IMR-90 (cell line): Measurements from ENCODE around the gene MAP2K2. TPM values are rescaled to one million over a fixed set of nuclear protein-coding genes. Genes with fewer than 3 reads are reported as not detected.

ENCODE experiments used
- ATAC-seq: fragments of 200-7000 bp; cut with Tn5 transposase; 2 replicates; pipeline ENCODE4 v1.9.1; 2020; ENCODE audit warnings: low read depth, mild to moderate bottlenecking, moderate library complexity
- BruUV-seq: library from RNA; stranded (reverse); fragments of 400-500 nt; replicated peaks from 2 replicates; lab custom pipeline; 2021; lab: Mats Ljungman, UMichigan
- CTCF ChIA-PET: fragments of 300-600 bp; formaldehyde crosslinking; extraction: SDS; loops from one replicate; lab custom pipeline; 2021; ENCODE audit warnings: antibody characterized with exemption; lab: Yijun Ruan, JAX
- POLR2A ChIA-PET: fragments of 300-600 bp; sonication (Branson Sonifier 250); formaldehyde crosslinking; loops from one replicate; lab custom pipeline; 2022; ENCODE audit warnings: antibody characterized with exemption; ENCODE audit not compliant: unreplicated experiment; lab: Charles Lee
- DNase-seq: peaks from one replicate; pipeline ENCODE4 v3.0.0; 2013
- H2AFZ ChIP-seq: replicated peaks from 2 replicates; pipeline ENCODE3; 2013; ENCODE audit warnings: low read length, mild to moderate bottlenecking; ENCODE audit not compliant: poor library complexity
- H2AK5ac ChIP-seq: 2 replicates; pipeline ENCODE4 v1.6.1; 2013; ENCODE audit warnings: low read depth, low read length, inconsistent platforms
- H2AK9ac ChIP-seq: replicated peaks from 2 replicates; pipeline ENCODE3; 2013; ENCODE audit warnings: mild to moderate bottlenecking, low read depth, low read length, moderate library complexity; ENCODE audit not compliant: poor library complexity
- H2BK120ac ChIP-seq: 2 replicates; pipeline ENCODE4 v1.6.1; 2013; ENCODE audit warnings: low read depth, low read length, inconsistent platforms
- H2BK15ac ChIP-seq: 3 replicates; pipeline ENCODE4 v1.6.1; 2013; ENCODE audit warnings: low read depth, low read length, inconsistent platforms
- H2BK20ac ChIP-seq: 2 replicates; pipeline ENCODE4 v1.6.1; 2013; ENCODE audit warnings: low read depth, mild to moderate bottlenecking, inconsistent platforms, low read length, moderate library complexity
- H2BK5ac ChIP-seq: 2 replicates; pipeline ENCODE4 v1.6.1; 2013; ENCODE audit warnings: mild to moderate bottlenecking, low read depth, low read length, inconsistent platforms; ENCODE audit not compliant: poor library complexity, severe bottlenecking
- H3K14ac ChIP-seq: replicated peaks from 2 replicates; pipeline ENCODE4 v1.6.1; 2013; ENCODE audit warnings: low read depth, low read length, inconsistent platforms
- H3K18ac ChIP-seq: 2 replicates; pipeline ENCODE4 v1.6.1; 2013; ENCODE audit warnings: low read depth, low read length, control low read depth
- H3K23ac ChIP-seq: 2 replicates; pipeline ENCODE4 v1.6.1; 2013; ENCODE audit warnings: low read depth, low read length, inconsistent platforms
- H3K27ac ChIP-seq: 2 replicates; pipeline ENCODE4 v1.5.1; 2013; ENCODE audit warnings: mild to moderate bottlenecking, control low read depth, low read length; ENCODE audit not compliant: insufficient read depth
- H3K27me3 ChIP-seq: 2 replicates; pipeline ENCODE4 v1.6.1; 2013; ENCODE audit warnings: low read length; ENCODE audit not compliant: control insufficient read depth, insufficient read depth
- H3K36me3 ChIP-seq: 2 replicates; pipeline ENCODE4 v1.6.1; 2013; ENCODE audit warnings: low read length, mixed read lengths; ENCODE audit not compliant: control insufficient read depth, insufficient read depth
- H3K4ac ChIP-seq: 2 replicates; pipeline ENCODE4 v1.6.1; 2013; ENCODE audit warnings: low read depth, low read length, inconsistent platforms
- H3K4me1 ChIP-seq: 2 replicates; pipeline ENCODE4 v1.6.1; 2013; ENCODE audit warnings: low read length, mixed read lengths; ENCODE audit not compliant: control insufficient read depth, insufficient read depth
- H3K4me2 ChIP-seq: 2 replicates; pipeline ENCODE4 v1.6.1; 2013; ENCODE audit warnings: low read depth, mild to moderate bottlenecking, control low read depth, low read length, moderate library complexity
- H3K4me3 ChIP-seq: 2 replicates; pipeline ENCODE4 v1.5.1; 2013; ENCODE audit warnings: low read depth, mild to moderate bottlenecking, control low read depth, low read length, moderate library complexity; ENCODE audit not compliant: insufficient read depth
- H3K56ac ChIP-seq: 2 replicates; pipeline ENCODE4 v1.6.1; 2013; ENCODE audit warnings: low read length, inconsistent platforms; ENCODE audit not compliant: insufficient read depth; ENCODE audit errors: extremely low read depth
- H3K79me1 ChIP-seq, 2 experiments: 2 replicates each; pipeline ENCODE4 v1.6.1; 2013; ENCODE audit warnings: low read length in 2 of 2, inconsistent platforms in 1 of 2, low read depth in 1 of 2
- H3K9ac ChIP-seq: 2 replicates; pipeline ENCODE4 v1.6.1; 2013; ENCODE audit warnings: low read depth, low read length, control low read depth
- H3K9me1 ChIP-seq: 2 replicates; pipeline ENCODE4 v1.6.1; 2013; ENCODE audit warnings: low read length, inconsistent platforms; ENCODE audit not compliant: insufficient read depth
- H3K9me3 ChIP-seq: 2 replicates; pipeline ENCODE4 v1.6.1; 2013; ENCODE audit warnings: low read length; ENCODE audit not compliant: control insufficient read depth, insufficient read depth
- H4K20me1 ChIP-seq: 2 replicates; pipeline ENCODE4 v1.6.1; 2013; ENCODE audit warnings: low read length, inconsistent platforms; ENCODE audit not compliant: insufficient read depth
- H4K5ac ChIP-seq: 2 replicates; pipeline ENCODE4 v1.6.1; 2013; ENCODE audit warnings: mild to moderate bottlenecking, low read depth, low read length, control low read depth
- H4K8ac ChIP-seq, 2 experiments: 2 replicates each; pipeline ENCODE4 v1.6.1; 2013; ENCODE audit warnings: low read depth in 2 of 2, low read length in 2 of 2, control low read depth in 1 of 2, inconsistent platforms in 1 of 2
- H4K91ac ChIP-seq: 2 replicates; pipeline ENCODE4 v1.6.1; 2013; ENCODE audit warnings: low read depth, low read length, inconsistent platforms; ENCODE audit not compliant: insufficient read depth
- CEBPB ChIP-seq: IDR thresholded peaks from 2 replicates; pipeline ENCODE4 v1.6.1; 2012; ENCODE audit warnings: low read depth, low read length, improper control_type of control experiment
- RFX5 ChIP-seq: IDR thresholded peaks from 2 replicates; pipeline ENCODE4 v1.8.0; 2012; ENCODE audit warnings: low read depth, mild to moderate bottlenecking, low read length, moderate library complexity
- USF2 ChIP-seq: fragments of 150-350 bp; IDR thresholded peaks from 2 replicates; pipeline ENCODE4 v1.6.1; 2017; ENCODE audit warnings: mild to moderate bottlenecking, antibody characterized with exemption, low read length, low read depth
- WGBS, 2 experiments: methylation state at CpG; one replicate each; pipeline versions ENCODE4 v1.1.5 to v1.1.7; 2013; ENCODE audit warnings: missing lambda C conversion rate in 2 of 2; ENCODE audit not compliant: insufficient read length in 1 of 2; ENCODE audit errors: extremely low coverage in 2 of 2; 5-methylcytosine and 5-hydroxymethylcytosine counted together
- dilution Hi-C: fragments of 300-500 bp; cut with HindIII; formaldehyde crosslinking; loops from one replicate; pipeline ENCODE4 v1.14.3; 2018; ENCODE audit warnings: low sequenced_read_pairs; ENCODE audit not compliant: unreplicated experiment
- in situ Hi-C: fragments of 300-500 bp; cut with MboI; formaldehyde crosslinking; loops from 3 replicates; pipeline ENCODE4 v1.14.3; 2019; ENCODE audit warnings: low sequenced_read_pairs, inconsistent platforms, mixed read lengths
- intact Hi-C: fragments of 100-400 bp; cut with micrococcal nuclease; formaldehyde crosslinking; loops from 2 replicates; pipeline ENCODE4 v1.10.0; 2022
- polyA plus RNA-seq, 3 experiments: library from polyadenylated mRNA; depleted of rRNA; stranded (reverse); fragments of >200 nt; gene quantifications; 2 replicates each; pipeline ENCODE4 v1.2.3, GENCODE V29; 2012; ENCODE audit warnings: low replicate concordance in 1 of 3
- total RNA-seq: library from RNA; depleted of rRNA; stranded (reverse); fragments of >200 nt; gene quantifications from 2 replicates; pipeline ENCODE4 v1.2.3, GENCODE V29; 2012
- TF ChIP-seq, protein P1 (sequence below): fragments of 150-350 bp; IDR thresholded peaks from 2 replicates; pipeline ENCODE4 v1.6.1; 2016; ENCODE audit warnings: low read depth, mild to moderate bottlenecking, low read length, moderate library complexity, borderline replicate concordance

The MAP2K2 gene
- total and polyA plus RNA-seq, 2 of the 4 experiments (the other 2 are of a cell fraction): 115 to 151 TPM

GRCh38 chr19:4044990-4045465 is 78.9 kb downstream of the MAP2K2 start:
- CTCF ChIA-PET: no interaction called here
- 56% methylated on average over 7 of the region's 21 CpGs; no CpG with 5 or more reads in 1 of the 2 experiments for WGBS, 2 experiments
- H3K4me1 ChIP-seq: no peaks in the 10 kb centered on the region; the same call in 1 of the 2 replicates

More at GRCh38 chr19:4044990-4045465, 78.9 kb downstream of the MAP2K2 start:
- no peaks in the 10 kb centered on the region for H3K9me1 ChIP-seq
- H2BK15ac ChIP-seq: no peak overlapping the region
- no peak overlapping the region for H4K5ac ChIP-seq
- no peak overlapping the region for H3K14ac ChIP-seq
- ATAC-seq (no peak), DNase-seq (no peak)
- H4K91ac ChIP-seq: no peak overlapping the region
- no peak overlapping the region for H2BK120ac ChIP-seq
- no peaks in the 10 kb centered on the region for H3K27me3 ChIP-seq
- TF ChIP-seq RFX5 (no peak), USF2 (no peak), CEBPB (no peak)
- TF ChIP-seq, protein P1, sequence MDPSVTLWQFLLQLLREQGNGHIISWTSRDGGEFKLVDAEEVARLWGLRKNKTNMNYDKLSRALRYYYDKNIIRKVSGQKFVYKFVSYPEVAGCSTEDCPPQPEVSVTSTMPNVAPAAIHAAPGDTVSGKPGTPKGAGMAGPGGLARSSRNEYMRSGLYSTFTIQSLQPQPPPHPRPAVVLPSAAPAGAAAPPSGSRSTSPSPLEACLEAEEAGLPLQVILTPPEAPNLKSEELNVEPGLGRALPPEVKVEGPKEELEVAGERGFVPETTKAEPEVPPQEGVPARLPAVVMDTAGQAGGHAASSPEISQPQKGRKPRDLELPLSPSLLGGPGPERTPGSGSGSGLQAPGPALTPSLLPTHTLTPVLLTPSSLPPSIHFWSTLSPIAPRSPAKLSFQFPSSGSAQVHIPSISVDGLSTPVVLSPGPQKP: no peak
- H2AFZ ChIP-seq: no peak overlapping the region
- no peak overlapping the region for H3K27ac ChIP-seq
- H2BK5ac ChIP-seq: no peak overlapping the region
- no peak overlapping the region for H2AK9ac ChIP-seq
- intact Hi-C loops (no loop called here), dilution Hi-C loops (no loop called here), in situ Hi-C loops (no loop called here)
- H4K8ac ChIP-seq: no peak overlapping the region
- no peak overlapping the region for H2AK5ac ChIP-seq
- POLR2A ChIA-PET: no interaction called here
- H3K9ac ChIP-seq: no peak overlapping the region
- H3K56ac ChIP-seq: no peak overlapping the region
- peaks cover 79% of the 10 kb centered on the region for H4K20me1 ChIP-seq
- peaks cover 4 to 62% of the 10 kb centered on the region in 2 experiments; a peak in 3 of 4 replicates for H3K79me1 ChIP-seq
- H3K23ac ChIP-seq: no peak overlapping the region
- BruUV-seq: no TSS peak
- no peak overlapping the region for H3K4me3 ChIP-seq
- no peak overlapping the region for H3K4me2 ChIP-seq
- H3K4ac ChIP-seq: no peak overlapping the region
- H3K18ac ChIP-seq: no peak overlapping the region
- H3K9me3 ChIP-seq: no peaks in the 10 kb centered on the region
- H2BK20ac ChIP-seq: no peak overlapping the region
- peaks cover 48% of the 10 kb centered on the region for H3K36me3 ChIP-seq
